ENCODE measurements around the gene MCCC2. TPM values are rescaled to one million over a fixed set of nuclear protein-coding genes. Genes with fewer than 3 reads are reported as not detected.

Gene MCCC2
- total and polyA plus RNA-seq, 2 of the 8 experiments (the other 6 are each of a cell fraction or from before 2014, with no cell fraction given), result 71.7 to 86.6 TPM

- H3K14ac ChIP-seq (ENCODE audit: insufficient read length), result no peak overlapping the region
- H3K18ac ChIP-seq (ENCODE audit: extremely low read depth, low read length), result no peak overlapping the region
- no peak overlapping the region for H2BK5ac ChIP-seq (ENCODE audit: low read depth, low read length)
- no peak overlapping the region for H2BK20ac ChIP-seq (ENCODE audit: low read length)
- no peaks in the 10 kb centered on the region for H3K23me2 ChIP-seq (ENCODE audit: low read depth, low read length)
- CTCF ChIA-PET (ENCODE audit: partially characterized antibody), result interaction anchor here (0.6 to 5.5 kb wide), 36 partner anchors 9 to 625 kb away, joined by 3 to 58 read pairs (median 4); partner anchors contain the start of gene CARTPT
- peaks cover 0 to 4% (median 0%) of the 10 kb centered on the region in 4 experiments; a peak in 3 of 7 replicates for H3K4me1 ChIP-seq (replicated peaks in 1 of 4; ENCODE audit: control insufficient read depth in 3 of 4, insufficient read depth in 4 of 4, low read length in 3 of 4)
- DNase-seq (ENCODE audit: low read depth in 1 of 2, low spot score in 2 of 2), result peak; percentile 71 to 89
- 39% methylated on average over 14 of the region's 14 CpGs; no CpG with 5 or more reads in 1 of the 2 experiments for WGBS, 2 experiments (ENCODE audit: extremely low coverage in 1 of 2, insufficient coverage in 1 of 2, insufficient read length in 1 of 2, insufficient replicate concordance in 2 of 2, low coverage in 1 of 2, low lambda C conversion rate in 2 of 2, missing lambda C conversion rate in 1 of 2)
- no peak overlapping the region for H3K23ac ChIP-seq (ENCODE audit: insufficient read length)
- H2BK12ac ChIP-seq (ENCODE audit: low read depth, low read length), result no peak overlapping the region
- H4K8ac ChIP-seq (ENCODE audit: extremely low read depth, insufficient read depth, low read length), result peak overlapping the region; percentile 22
- H4K5ac ChIP-seq (ENCODE audit: insufficient read length, low read depth, low read length), result no peak overlapping the region
- POLR2A ChIA-PET (ENCODE audit: partially characterized antibody), result interaction anchor here (0.8 kb wide), 1 partner anchor 21 kb away, joined by 3 read pairs; the partner anchor contains the start of gene CARTPT
- no peak overlapping the region for H2AK5ac ChIP-seq (ENCODE audit: low read depth, low read length)
- no peak overlapping the region for H3K4me2 ChIP-seq (ENCODE audit: insufficient read depth in 1 of 2, low read depth in 2 of 2, low read length in 2 of 2)
- no peaks in the 10 kb centered on the region for H3K27me3 ChIP-seq (replicated peaks in 1 of 4; ENCODE audit: control insufficient read depth in 3 of 4, extremely low read depth in 1 of 4, insufficient read depth in 3 of 4, low read length in 3 of 4)
- no peak for FAIRE-seq
- no peaks in the 10 kb centered on the region for H4K20me1 ChIP-seq (replicated peaks in 1 of 2; ENCODE audit: control insufficient read depth in 1 of 2, insufficient read depth in 2 of 2, low read length in 2 of 2)
- no peaks in the 10 kb centered on the region for H3K36me3 ChIP-seq (ENCODE audit: control insufficient read depth in 2 of 4, insufficient read depth in 4 of 4, low read length in 3 of 4)
- H3K56ac ChIP-seq (replicated peaks; ENCODE audit: insufficient read length, low read depth, low read length), result no peak overlapping the region
- no peak overlapping the region for H3K4ac ChIP-seq (replicated peaks; ENCODE audit: insufficient read length, low read depth, low read length)
- H2BK15ac ChIP-seq (ENCODE audit: low read length), result no peak overlapping the region
- H3K9me3 ChIP-seq (ENCODE audit: insufficient read depth in 2 of 2, low read depth in 1 of 2, low read length in 1 of 2), result no peaks in the 10 kb centered on the region
- no peak overlapping the region for H3K27ac ChIP-seq (ENCODE audit: low read depth, low read length)
- H4K91ac ChIP-seq (replicated peaks; ENCODE audit: insufficient read length, low read length), result no peak overlapping the region
- no peak overlapping the region for H3K4me3 ChIP-seq (ENCODE audit: extremely low read depth in 1 of 4, insufficient read depth in 2 of 4, low read depth in 3 of 4, low read length in 4 of 4)
- no peaks in the 10 kb centered on the region for H3K79me1 ChIP-seq (ENCODE audit: low read depth, low read length)
- no peak overlapping the region for H3K9ac ChIP-seq (replicated peaks in 1 of 4; ENCODE audit: extremely low read depth in 1 of 4, low read depth in 3 of 4, low read length in 3 of 4)
- H3K79me2 ChIP-seq (ENCODE audit: control insufficient read depth in 1 of 2, insufficient read depth in 2 of 2, low read length in 2 of 2), result no peaks in the 10 kb centered on the region
- no peak overlapping the region for H2BK120ac ChIP-seq (replicated peaks; ENCODE audit: low read depth, low read length)
- peak overlapping the region; percentile 89 for H2AFZ ChIP-seq (ENCODE audit: low read length)
- peak; percentile 53; the same call in 1 of the 2 replicates for TF ChIP-seq GABPA (IDR thresholded peaks at IDR 0.05; ENCODE audit: borderline replicate concordance, insufficient read depth, low read length)
- TF ChIP-seq SIX5 (IDR thresholded peaks at IDR 0.05; ENCODE audit: low read depth, low read length), result no peak
- no peak for TF ChIP-seq SAP30 (IDR thresholded peaks at IDR 0.05; ENCODE audit: insufficient read depth, insufficient replicate concordance, low read length)
- TF ChIP-seq TBP (IDR thresholded peaks at IDR 0.05; ENCODE audit: low read depth, low read length), result peak; percentile 44; the same call in 1 of the 2 replicates
- TF ChIP-seq ASH2L (IDR thresholded peaks at IDR 0.05; ENCODE audit: low read length), result no peak
- TF ChIP-seq BCL11A (IDR thresholded peaks at IDR 0.05; ENCODE audit: low read depth in 2 of 2, low read length in 2 of 2), result no peak
- TF ChIP-seq SUZ12 (IDR thresholded peaks at IDR 0.05; ENCODE audit: low read length), result no peak
- TF ChIP-seq RBBP5 (IDR thresholded peaks at IDR 0.05; ENCODE audit: borderline replicate concordance, low read depth, low read length), result no peak
- 0 out of 2 replicates have a peak, but pooled peaks have one; percentile 23 for TF ChIP-seq CREB1 (IDR thresholded peaks at IDR 0.05)
- peak in 1 of 2 experiments; percentile 88; a peak in 2 of 4 replicates for TF ChIP-seq HDAC2 (IDR thresholded peaks at IDR 0.05; ENCODE audit: borderline replicate concordance in 1 of 2, low read depth in 2 of 2, low read length in 2 of 2)
- no peak for TF ChIP-seq CBX8 (IDR thresholded peaks at IDR 0.05; ENCODE audit: borderline replicate concordance, low read depth, low read length)
- no peak for TF ChIP-seq ATF2 (IDR thresholded peaks at IDR 0.05; ENCODE audit: low read length)
These were observed 110.8 kb downstream of the MCCC2 start for GRCh38 chr5:71697967-71698366.

All from H1 (cell line).